Activated CD4-positive, alpha-beta T cell treated with anti-CD3 and anti-CD28 coated beads, Interleukin-2, amount 10 ng/mL, durations not matched to agents 7 days and 5 days (primary cell): ENCODE data around the gene CPVL. TPM values are rescaled to one million over a fixed set of nuclear protein-coding genes. Genes with fewer than 3 reads are reported as not detected.

Experiments used
- CTCF ChIA-PET: fragments of 350-600 bp; sonication (Branson Sonifier 250); formaldehyde crosslinking; loops from one replicate; lab custom pipeline; 2021; ENCODE audit warnings: antibody characterized with exemption; lab: Charles Lee
- POLR2A ChIA-PET: fragments of 350-600 bp; sonication (Branson Sonifier 250); formaldehyde crosslinking; loops from one replicate; lab custom pipeline; 2021; ENCODE audit warnings: antibody characterized with exemption; lab: Charles Lee
- DNase-seq: peaks from one replicate; pipeline ENCODE4 v3.0.0-alpha.2; 2020
- H3K27ac Mint-ChIP-seq: one replicate; pipeline ENCODE4 v1.8.0; 2021; ENCODE audit warnings: mild to moderate bottlenecking, moderate library complexity, mixed read lengths
- H3K27me3 Mint-ChIP-seq: one replicate; pipeline ENCODE4 v1.8.0; 2021; ENCODE audit warnings: mixed read lengths
- H3K36me3 Mint-ChIP-seq: one replicate; pipeline ENCODE4 v1.8.0; 2021; ENCODE audit warnings: low read depth, mixed read lengths
- H3K4me1 Mint-ChIP-seq: one replicate; pipeline ENCODE4 v1.8.0; 2021; ENCODE audit warnings: mixed read lengths
- H3K4me3 Mint-ChIP-seq: one replicate; pipeline ENCODE4 v1.8.0; 2021; ENCODE audit warnings: mild to moderate bottlenecking, moderate library complexity, mixed read lengths
- H3K9me3 Mint-ChIP-seq: one replicate; pipeline ENCODE4 v1.8.0; 2021; ENCODE audit warnings: mixed read lengths
- total RNA-seq, 2 experiments: library from RNA; stranded (reverse); gene quantifications; one replicate each; pipeline ENCODE4 v1.2.3, GENCODE V29; 2021

Gene CPVL
- total RNA-seq, 2 experiments from 2014 or later, result not detected

GRCh38 chr7:29147821-29148220 lies 1.5 kb upstream of the CPVL start:
- peaks cover 46% of the 10 kb centered on the region for H3K27me3 Mint-ChIP-seq
- ChIA-PET POLR2A (no interaction called here), CTCF (interaction anchor here (0.8 kb wide), 1 partner anchor 37 kb away, joined by 3 read pairs; no protein-coding TSS in a partner anchor)
- H3K4me1 Mint-ChIP-seq, result peaks cover 3% of the 10 kb centered on the region
- DNase-seq, result no peak
- no peaks in the 10 kb centered on the region for H3K36me3 Mint-ChIP-seq
- H3K4me3 Mint-ChIP-seq, result no peak overlapping the region
- H3K9me3 Mint-ChIP-seq, result no peaks in the 10 kb centered on the region
- no peak overlapping the region for H3K27ac Mint-ChIP-seq

- Mint-ChIP-seq H3K9me3 (no peaks in the 10 kb centered on the region), H3K36me3 (no peaks in the 10 kb centered on the region), H3K4me1 (peaks cover 3% of the 10 kb centered on the region), H3K27me3 (peaks cover 48% of the 10 kb centered on the region), H3K27ac (no peak overlapping the region), H3K4me3 (no peak overlapping the region)
- no peak for DNase-seq
- CTCF ChIA-PET, result interaction anchor here (0.8 kb wide), 1 partner anchor 38 kb away, joined by 3 read pairs; no protein-coding TSS in a partner anchor
- POLR2A ChIA-PET, result no interaction called here
Observed at GRCh38 chr7:29146888-29147609, 712 bp upstream of the CPVL start.

GRCh38 chr7:29145553-29146056 lies 732 bp downstream of the CPVL start:
- DNase-seq, result no peak
- peaks cover 52% of the 10 kb centered on the region for H3K27me3 Mint-ChIP-seq
- H3K4me3 Mint-ChIP-seq, result peak overlapping the region; percentile 34
- no peaks in the 10 kb centered on the region for H3K36me3 Mint-ChIP-seq
- ChIA-PET CTCF (interaction anchor here (0.5 to 0.7 kb wide), 2 partner anchors 1546 to 1820 kb away, joined by 3 to 4 read pairs; no protein-coding TSS in a partner anchor), POLR2A (no interaction called here)
- H3K4me1 Mint-ChIP-seq, result peaks cover 3% of the 10 kb centered on the region
- no peaks in the 10 kb centered on the region for H3K9me3 Mint-ChIP-seq
- no peak overlapping the region for H3K27ac Mint-ChIP-seq

- no peak overlapping the region for H3K4me3 Mint-ChIP-seq
- peaks cover 3% of the 10 kb centered on the region for H3K4me1 Mint-ChIP-seq
- no peak for DNase-seq
- no peaks in the 10 kb centered on the region for H3K9me3 Mint-ChIP-seq
- no peaks in the 10 kb centered on the region for H3K36me3 Mint-ChIP-seq
- peaks cover 52% of the 10 kb centered on the region for H3K27me3 Mint-ChIP-seq
- no peak overlapping the region for H3K27ac Mint-ChIP-seq
- ChIA-PET CTCF (interaction anchor here (0.5 kb wide), 1 partner anchor 163 kb away, joined by 3 read pairs; no protein-coding TSS in a partner anchor), POLR2A (no interaction called here)
Observed at GRCh38 chr7:29143751-29144150, 2.6 kb downstream of the CPVL start.

- peaks cover 46% of the 10 kb centered on the region for H3K27me3 Mint-ChIP-seq
- POLR2A ChIA-PET, result interaction anchor here (0.7 kb wide), 1 partner anchor 207 kb away, joined by 3 read pairs; no protein-coding TSS in a partner anchor
Observed at GRCh38 chr7:29142021-29142727, 4.2 kb downstream of the CPVL start.

GRCh38 chr7:29140873-29141468 lies 5.4 kb downstream of the CPVL start:
- H3K9me3 Mint-ChIP-seq, result no peaks in the 10 kb centered on the region
- no peak overlapping the region for H3K4me3 Mint-ChIP-seq
- H3K27ac Mint-ChIP-seq, result no peak overlapping the region
- CTCF ChIA-PET, result interaction anchor here (1.1 kb wide), 1 partner anchor 13 kb away, joined by 3 read pairs; no protein-coding TSS in a partner anchor
- POLR2A ChIA-PET, result no interaction called here
- peaks cover 38% of the 10 kb centered on the region for H3K27me3 Mint-ChIP-seq
- H3K36me3 Mint-ChIP-seq, result no peaks in the 10 kb centered on the region
- no peaks in the 10 kb centered on the region for H3K4me1 Mint-ChIP-seq
- no peak for DNase-seq

More at GRCh38 chr7:29142021-29142727, 4.2 kb downstream of the CPVL start:
- Mint-ChIP-seq H3K27ac (no peak overlapping the region), H3K36me3 (no peaks in the 10 kb centered on the region), H3K4me1 (peaks cover 3% of the 10 kb centered on the region), H3K9me3 (no peaks in the 10 kb centered on the region), H3K4me3 (no peak overlapping the region)
- CTCF ChIA-PET, result interaction anchor here (0.6 kb wide), 1 partner anchor 1422 kb away, joined by 3 read pairs; no protein-coding TSS in a partner anchor
- DNase-seq, result no peak

- CTCF ChIA-PET, result interaction anchor here (1.2 kb wide), 1 partner anchor 63 kb away, joined by 3 read pairs; no protein-coding TSS in a partner anchor
- no peaks in the 10 kb centered on the region for H3K9me3 Mint-ChIP-seq
- POLR2A ChIA-PET, result no interaction called here
- no peaks in the 10 kb centered on the region for H3K36me3 Mint-ChIP-seq
- H3K4me3 Mint-ChIP-seq, result no peak overlapping the region
- no peak overlapping the region for H3K27ac Mint-ChIP-seq
- no peak for DNase-seq
- no peaks in the 10 kb centered on the region for H3K4me1 Mint-ChIP-seq
- H3K27me3 Mint-ChIP-seq, result peaks cover 27% of the 10 kb centered on the region
Observed at GRCh38 chr7:29139796-29140195, 6.5 kb downstream of the CPVL start.

- Mint-ChIP-seq H3K4me1 (no peaks in the 10 kb centered on the region), H3K27ac (no peak overlapping the region), H3K27me3 (peaks cover 26% of the 10 kb centered on the region), H3K9me3 (no peaks in the 10 kb centered on the region), H3K4me3 (no peak overlapping the region), H3K36me3 (no peaks in the 10 kb centered on the region)
- ChIA-PET CTCF (interaction anchor here (1.2 kb wide), 1 partner anchor 62 kb away, joined by 3 read pairs; no protein-coding TSS in a partner anchor), POLR2A (no interaction called here)
- no peak for DNase-seq
Observed at GRCh38 chr7:29139191-29139590, 7.1 kb downstream of the CPVL start.

- Mint-ChIP-seq H3K4me3 (no peak overlapping the region), H3K27ac (no peak overlapping the region), H3K36me3 (no peaks in the 10 kb centered on the region), H3K9me3 (no peaks in the 10 kb centered on the region), H3K27me3 (peaks cover 26% of the 10 kb centered on the region), H3K4me1 (no peaks in the 10 kb centered on the region)
- ChIA-PET CTCF (no interaction called here), POLR2A (no interaction called here)
- DNase-seq, result no peak
Observed at GRCh38 chr7:29138588-29138987, 7.7 kb downstream of the CPVL start.

- Mint-ChIP-seq H3K4me1 (no peaks in the 10 kb centered on the region), H3K27ac (no peak overlapping the region), H3K36me3 (no peaks in the 10 kb centered on the region), H3K27me3 (peaks cover 21% of the 10 kb centered on the region), H3K9me3 (no peaks in the 10 kb centered on the region), H3K4me3 (no peak overlapping the region)
- DNase-seq, result no peak
- ChIA-PET POLR2A (no interaction called here), CTCF (no interaction called here)
Observed at GRCh38 chr7:29135846-29136245, 10.5 kb downstream of the CPVL start.

GRCh38 chr7:29132980-29133379 lies 13.4 kb downstream of the CPVL start:
- H3K27me3 Mint-ChIP-seq, result peaks cover 16% of the 10 kb centered on the region
- CTCF ChIA-PET, result no interaction called here
- no peaks in the 10 kb centered on the region for H3K36me3 Mint-ChIP-seq
- POLR2A ChIA-PET, result interaction anchor here (0.6 kb wide), 1 partner anchor 1447 kb away, joined by 4 read pairs; no protein-coding TSS in a partner anchor
- H3K4me1 Mint-ChIP-seq, result no peaks in the 10 kb centered on the region
- no peaks in the 10 kb centered on the region for H3K9me3 Mint-ChIP-seq
- no peak overlapping the region for H3K4me3 Mint-ChIP-seq
- no peak overlapping the region for H3K27ac Mint-ChIP-seq
- no peak for DNase-seq

- DNase-seq, result no peak
- ChIA-PET CTCF (no interaction called here), POLR2A (no interaction called here)
- Mint-ChIP-seq H3K27me3 (peaks cover 13% of the 10 kb centered on the region), H3K36me3 (no peaks in the 10 kb centered on the region), H3K27ac (no peak overlapping the region), H3K9me3 (no peaks in the 10 kb centered on the region), H3K4me1 (no peaks in the 10 kb centered on the region), H3K4me3 (no peak overlapping the region)
Observed at GRCh38 chr7:29131678-29132077, 14.7 kb downstream of the CPVL start.
